HFF-Myc (cell line): ENCODE data around the gene ZNF527.

Experiments
- DNase-seq: peaks from one replicate; pipeline ENCODE4 v3.0.0-alpha.2; 2011; ENCODE audit warnings: low read depth; ENCODE audit errors: extremely low read depth
- H3K4me3 ChIP-seq: replicated peaks from 2 replicates; pipeline ENCODE4 v1.5.1; 2011; ENCODE audit warnings: low read depth, mild to moderate bottlenecking, control low read depth, low read length
- TF ChIP-seq, protein P1 (sequence below): IDR thresholded peaks from 2 replicates; pipeline ENCODE4 v1.5.1; 2012; ENCODE audit warnings: mild to moderate bottlenecking, low read depth, low read length, control low read depth; ENCODE audit errors: missing control alignments

ZNF527 gene

DNA sequence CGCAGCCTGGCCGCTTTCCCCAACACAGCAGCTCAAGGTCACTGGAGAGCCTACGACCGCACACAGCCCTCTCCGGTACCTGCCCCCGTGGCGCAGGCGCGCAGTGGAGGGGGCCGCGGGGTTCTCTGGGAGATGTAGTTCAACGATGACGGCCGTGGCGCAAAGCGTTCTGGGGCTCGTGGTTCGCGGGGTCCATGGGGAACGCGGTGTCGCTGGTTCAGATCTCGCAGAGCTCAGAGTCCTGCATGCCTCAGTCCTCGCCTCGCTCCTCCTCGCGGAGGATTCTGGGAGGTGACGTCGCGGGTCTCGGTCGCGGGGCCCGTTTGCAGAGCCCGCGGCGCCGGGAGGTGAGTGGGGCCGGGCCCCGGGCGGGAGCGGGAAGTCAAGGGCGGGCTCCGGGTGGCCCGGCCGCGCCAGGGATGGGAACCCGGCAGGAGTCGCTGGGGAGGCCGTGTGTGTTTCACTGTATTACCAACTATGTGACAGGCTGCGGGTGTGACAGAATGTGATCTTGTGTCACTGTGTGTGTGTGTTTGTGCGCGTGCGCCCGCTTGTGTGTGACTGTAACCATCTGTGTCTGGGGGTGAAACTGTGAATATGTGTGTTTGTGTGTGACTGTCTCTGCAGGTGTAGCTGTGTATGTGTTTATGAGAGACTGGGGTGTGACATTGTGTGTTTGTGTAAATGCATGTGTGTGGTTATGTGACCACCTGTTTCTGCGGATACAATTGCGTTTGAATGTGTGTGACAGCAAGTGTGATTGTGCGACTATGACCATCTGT is at the start of gene ZNF527:
Gene ZNF527, plus strand, starts transcription at position 220 of the 782 bp plus-strand sequence. CDS start 3,100 bp downstream, outside the sequence.
- DNase-seq = peak; percentile 89

DNA sequence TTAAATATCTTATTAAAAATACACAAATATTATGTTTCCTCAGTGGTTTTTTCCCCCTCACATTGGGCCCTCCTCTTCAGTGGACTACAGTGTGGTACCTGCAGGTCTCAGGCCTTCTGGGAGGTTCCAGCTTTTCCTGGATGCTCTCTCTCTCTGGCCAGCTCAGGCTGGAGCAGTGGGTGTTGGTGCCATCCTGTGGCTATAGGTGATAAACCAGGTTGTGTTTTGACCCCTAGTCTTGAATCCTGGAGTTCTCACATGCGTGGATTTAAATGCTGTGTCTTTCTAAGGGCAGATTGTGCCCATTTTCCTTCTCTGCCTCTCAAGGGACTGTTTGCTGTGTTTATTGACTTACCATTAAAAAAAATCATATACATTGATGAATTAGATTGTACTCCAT is 41.2 kb upstream of the ZNF527 start:
- no peak overlapping the region for H3K4me3 ChIP-seq
- TF ChIP-seq, protein P1, sequence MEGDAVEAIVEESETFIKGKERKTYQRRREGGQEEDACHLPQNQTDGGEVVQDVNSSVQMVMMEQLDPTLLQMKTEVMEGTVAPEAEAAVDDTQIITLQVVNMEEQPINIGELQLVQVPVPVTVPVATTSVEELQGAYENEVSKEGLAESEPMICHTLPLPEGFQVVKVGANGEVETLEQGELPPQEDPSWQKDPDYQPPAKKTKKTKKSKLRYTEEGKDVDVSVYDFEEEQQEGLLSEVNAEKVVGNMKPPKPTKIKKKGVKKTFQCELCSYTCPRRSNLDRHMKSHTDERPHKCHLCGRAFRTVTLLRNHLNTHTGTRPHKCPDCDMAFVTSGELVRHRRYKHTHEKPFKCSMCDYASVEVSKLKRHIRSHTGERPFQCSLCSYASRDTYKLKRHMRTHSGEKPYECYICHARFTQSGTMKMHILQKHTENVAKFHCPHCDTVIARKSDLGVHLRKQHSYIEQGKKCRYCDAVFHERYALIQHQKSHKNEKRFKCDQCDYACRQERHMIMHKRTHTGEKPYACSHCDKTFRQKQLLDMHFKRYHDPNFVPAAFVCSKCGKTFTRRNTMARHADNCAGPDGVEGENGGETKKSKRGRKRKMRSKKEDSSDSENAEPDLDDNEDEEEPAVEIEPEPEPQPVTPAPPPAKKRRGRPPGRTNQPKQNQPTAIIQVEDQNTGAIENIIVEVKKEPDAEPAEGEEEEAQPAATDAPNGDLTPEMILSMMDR = no peak
- no peak for DNase-seq

More for the DNA sequence above, at the start of gene ZNF527:
- TF ChIP-seq, protein P1 = no peak
- H3K4me3 ChIP-seq = peak within 1 kb of the TSS; percentile 71

DNA sequence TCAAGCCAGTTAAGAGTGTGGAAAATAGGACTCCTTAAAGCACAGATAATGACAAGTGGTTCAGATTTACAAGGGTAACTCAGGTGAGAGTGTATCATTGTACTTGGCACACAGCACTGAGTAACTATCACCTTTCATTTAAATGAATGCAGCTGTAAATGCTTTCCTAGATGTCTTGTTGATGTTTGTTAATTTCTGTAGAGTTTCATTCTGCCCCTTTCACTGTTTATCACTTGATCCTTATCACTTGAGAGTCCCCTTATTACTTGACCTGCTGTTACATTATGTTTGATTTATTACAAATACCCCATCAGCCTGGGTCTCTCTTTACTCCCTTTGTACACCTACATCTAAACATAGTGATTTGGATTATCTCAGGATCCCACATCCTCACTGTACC is 38.1 kb upstream of the ZNF527 start:
- H3K4me3 ChIP-seq = no peak overlapping the region
- DNase-seq = no peak
- TF ChIP-seq, protein P1 = no peak

DNA sequence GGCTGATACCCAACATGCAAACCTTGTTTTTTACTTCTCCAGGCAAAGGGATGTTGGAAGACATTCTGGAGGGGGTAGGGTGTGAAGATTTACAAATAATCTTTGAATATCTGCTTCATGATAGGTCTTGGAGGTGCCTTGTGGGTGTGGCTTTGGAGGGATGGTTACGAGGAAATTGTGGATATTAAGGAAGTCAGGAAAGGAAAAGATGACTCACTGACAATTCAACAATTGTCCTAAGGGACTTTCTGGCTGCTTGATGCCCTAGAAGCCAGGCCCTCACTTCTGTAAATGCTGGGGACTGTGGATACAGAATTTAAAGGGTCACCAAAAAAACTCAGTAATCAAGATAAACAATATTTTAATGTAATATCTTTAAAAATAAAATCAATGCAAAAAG is 37.4 kb upstream of the ZNF527 start:
- no peak for DNase-seq
- TF ChIP-seq, protein P1 = no peak

DNA sequence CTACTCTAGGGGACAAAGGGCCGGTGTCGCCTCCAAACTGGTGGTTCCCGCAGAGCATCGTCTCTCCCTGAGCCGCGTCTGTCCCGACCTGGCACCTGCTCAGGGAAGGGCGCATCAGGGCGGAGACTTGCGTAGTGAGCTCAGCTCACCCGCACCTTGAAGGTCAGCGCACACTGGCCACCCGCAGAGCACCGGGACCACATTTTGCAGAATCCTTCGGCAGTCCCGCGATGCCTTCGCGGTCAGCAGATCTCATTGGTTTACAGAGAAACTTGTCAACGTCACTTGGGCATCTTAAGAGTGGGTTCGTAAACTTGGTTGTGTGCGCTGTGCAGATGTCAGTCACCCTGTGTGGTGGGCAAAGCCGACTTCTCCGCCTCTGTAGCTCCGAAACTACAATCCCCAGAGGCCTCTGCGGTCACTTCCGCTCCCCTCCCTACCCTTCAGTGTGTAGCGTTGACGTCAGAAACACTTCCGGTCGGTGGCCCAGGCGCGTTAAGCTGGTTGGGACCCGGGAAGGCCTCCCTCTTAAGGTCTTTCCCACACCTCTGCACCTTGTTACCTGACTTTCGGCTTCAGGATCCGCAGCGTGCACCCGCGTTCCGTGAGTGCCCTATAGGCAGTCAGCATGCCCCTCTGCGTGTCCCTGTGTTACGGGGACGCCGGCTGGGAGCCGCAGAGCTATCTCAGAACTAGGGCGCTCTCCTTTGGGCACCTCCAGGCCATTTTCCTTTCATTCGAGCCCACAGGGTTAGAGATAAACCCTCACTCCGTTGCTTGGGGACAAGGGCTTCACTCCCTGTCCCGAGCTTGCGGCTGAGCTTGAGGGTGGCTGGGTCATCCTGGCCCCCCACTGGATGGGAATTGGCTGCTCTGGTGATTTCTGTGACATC is 36.5 kb upstream of the ZNF527 start:
- TF ChIP-seq, protein P1 = no peak
- DNase-seq = peak; percentile 58
- peak overlapping the region; percentile 66 for H3K4me3 ChIP-seq

More for the DNA sequence above, 37.4 kb upstream of the ZNF527 start:
- H3K4me3 ChIP-seq = no peak overlapping the region

DNA sequence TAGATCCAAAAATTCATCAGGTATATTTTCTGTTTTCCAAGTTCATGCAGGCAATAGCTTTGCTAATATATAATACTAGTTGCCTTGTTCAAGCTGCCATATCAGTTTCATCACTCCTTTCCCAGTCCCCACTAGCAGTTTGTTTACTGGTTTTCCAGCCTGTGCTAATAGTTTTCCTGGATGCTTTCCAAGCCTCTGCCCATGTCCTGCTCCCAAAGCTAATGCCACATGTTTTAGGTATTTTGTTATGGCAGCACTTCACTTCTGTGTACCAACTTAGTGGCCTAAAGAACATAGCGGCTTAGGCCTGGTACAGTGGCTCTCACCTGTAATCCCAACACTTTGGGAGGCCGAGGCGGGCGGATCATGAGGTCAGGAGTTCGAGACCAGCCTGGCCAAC is 28.1 kb upstream of the ZNF527 start:
- no peak overlapping the region for H3K4me3 ChIP-seq
- DNase-seq = peak; percentile 17
- TF ChIP-seq, protein P1 = no peak
